DND-41 (cell line): ENCODE results near the gene TTC23.

ENCODE experiments used
- ATAC-seq: fragments of 200-7000 bp; cut with Tn5 transposase; 3 replicates; pipeline ENCODE4 v1.9.1; 2021; ENCODE audit warnings: low read depth; ENCODE audit not compliant: insufficient read depth
- DNase-seq: peaks from one replicate; pipeline ENCODE4 v3.0.0-alpha.2; 2020
- H2AFZ ChIP-seq: 2 replicates; pipeline ENCODE4 v1.6.0; 2012; ENCODE audit warnings: low read depth, low read length
- H3K27ac ChIP-seq: 2 replicates; pipeline ENCODE4 v1.5.1; 2012; ENCODE audit warnings: low read length, inconsistent platforms
- H3K27me3 ChIP-seq: fragments of 200-600 bp; sonication (generic); 2 replicates; pipeline ENCODE4 v1.6.0; 2012; ENCODE audit warnings: low read length, mild to moderate bottlenecking, inconsistent platforms; ENCODE audit not compliant: insufficient read depth, poor library complexity
- H3K36me3 ChIP-seq: 2 replicates; pipeline ENCODE4 v1.5.1; 2012; ENCODE audit warnings: low read length, inconsistent platforms; ENCODE audit not compliant: insufficient read depth
- H3K4me1 ChIP-seq: 2 replicates; pipeline ENCODE4 v1.5.1; 2012; ENCODE audit warnings: mild to moderate bottlenecking, low read length; ENCODE audit not compliant: insufficient read depth
- H3K4me2 ChIP-seq: 2 replicates; pipeline ENCODE4 v1.6.0; 2012; ENCODE audit warnings: mild to moderate bottlenecking, moderate library complexity, low read length, inconsistent platforms; ENCODE audit not compliant: insufficient read depth
- H3K4me3 ChIP-seq, 2 experiments: fragments of 200-600 bp in 1 of 2; shearing (Covaris generic) in 1 of 2; 2 replicates each; pipeline ENCODE4 v1.5.1; 2012 to 2016; ENCODE audit warnings: inconsistent platforms in 2 of 2, low read length in 2 of 2, mild to moderate bottlenecking in 2 of 2, low read depth in 1 of 2, moderate library complexity in 1 of 2
- H3K79me2 ChIP-seq: 2 replicates; pipeline ENCODE4 v1.6.0; 2012; ENCODE audit warnings: low read length, inconsistent platforms; ENCODE audit not compliant: insufficient read depth
- H3K9ac ChIP-seq: 2 replicates; pipeline ENCODE4 v1.6.0; 2012; ENCODE audit warnings: low read depth, mild to moderate bottlenecking, inconsistent platforms, low read length, moderate library complexity
- H3K9me3 ChIP-seq: 2 replicates; pipeline ENCODE4 v1.5.1; 2012; ENCODE audit warnings: low read length, moderate library complexity, mild to moderate bottlenecking, inconsistent platforms; ENCODE audit not compliant: insufficient read depth, severe bottlenecking
- H4K20me1 ChIP-seq: 2 replicates; pipeline ENCODE4 v1.6.0; 2012; ENCODE audit warnings: low read length; ENCODE audit not compliant: insufficient read depth
- EZH2 ChIP-seq: IDR thresholded peaks from 3 replicates; pipeline ENCODE4 v1.6.1; 2012; ENCODE audit warnings: borderline replicate concordance, low read depth, mild to moderate bottlenecking, moderate library complexity, low read length, inconsistent platforms; ENCODE audit not compliant: severe bottlenecking
- TF ChIP-seq, protein P1 (sequence below): IDR thresholded peaks from 2 replicates; pipeline ENCODE4 v1.5.1; 2012; ENCODE audit warnings: borderline replicate concordance, low read length, moderate library complexity, mild to moderate bottlenecking; ENCODE audit not compliant: poor library complexity, severe bottlenecking; ENCODE audit errors: extremely low read depth

The TTC23 gene

DNA sequence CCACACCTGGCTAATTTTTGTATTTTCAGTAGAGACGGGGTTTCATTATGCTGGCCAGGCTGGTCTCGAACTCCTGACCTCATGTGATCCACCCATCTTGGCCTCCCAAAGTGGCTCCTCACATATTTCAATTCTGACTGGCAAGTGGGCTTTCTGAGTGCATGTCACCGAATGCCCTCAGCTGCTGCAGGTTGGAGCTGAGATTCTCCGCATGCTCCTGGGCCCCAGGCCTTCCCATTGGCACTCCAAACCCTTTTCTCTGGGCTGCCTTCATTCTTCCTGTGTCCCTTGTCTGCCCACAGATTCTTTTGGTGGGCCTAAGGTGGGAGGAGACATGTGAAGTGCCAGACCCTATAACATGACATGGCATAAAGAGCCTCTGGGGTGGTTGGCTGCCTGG is 77.2 kb downstream of the TTC23 start:
- no peak overlapping the region for H3K4me2 ChIP-seq
- TF ChIP-seq EZH2: no peak
- TF ChIP-seq, protein P1, sequence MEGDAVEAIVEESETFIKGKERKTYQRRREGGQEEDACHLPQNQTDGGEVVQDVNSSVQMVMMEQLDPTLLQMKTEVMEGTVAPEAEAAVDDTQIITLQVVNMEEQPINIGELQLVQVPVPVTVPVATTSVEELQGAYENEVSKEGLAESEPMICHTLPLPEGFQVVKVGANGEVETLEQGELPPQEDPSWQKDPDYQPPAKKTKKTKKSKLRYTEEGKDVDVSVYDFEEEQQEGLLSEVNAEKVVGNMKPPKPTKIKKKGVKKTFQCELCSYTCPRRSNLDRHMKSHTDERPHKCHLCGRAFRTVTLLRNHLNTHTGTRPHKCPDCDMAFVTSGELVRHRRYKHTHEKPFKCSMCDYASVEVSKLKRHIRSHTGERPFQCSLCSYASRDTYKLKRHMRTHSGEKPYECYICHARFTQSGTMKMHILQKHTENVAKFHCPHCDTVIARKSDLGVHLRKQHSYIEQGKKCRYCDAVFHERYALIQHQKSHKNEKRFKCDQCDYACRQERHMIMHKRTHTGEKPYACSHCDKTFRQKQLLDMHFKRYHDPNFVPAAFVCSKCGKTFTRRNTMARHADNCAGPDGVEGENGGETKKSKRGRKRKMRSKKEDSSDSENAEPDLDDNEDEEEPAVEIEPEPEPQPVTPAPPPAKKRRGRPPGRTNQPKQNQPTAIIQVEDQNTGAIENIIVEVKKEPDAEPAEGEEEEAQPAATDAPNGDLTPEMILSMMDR: no peak
- no peaks in the 10 kb centered on the region for H3K27me3 ChIP-seq
- H3K9me3 ChIP-seq: no peaks in the 10 kb centered on the region
- no peak overlapping the region for H3K9ac ChIP-seq
- no peak for ATAC-seq
- no peaks in the 10 kb centered on the region for H3K4me1 ChIP-seq
- no peak overlapping the region for H3K27ac ChIP-seq
- H4K20me1 ChIP-seq: no peaks in the 10 kb centered on the region
- no peak for DNase-seq
- peaks cover 37% of the 10 kb centered on the region for H3K36me3 ChIP-seq
- no peak overlapping the region for H2AFZ ChIP-seq
- no peaks in the 10 kb centered on the region for H3K79me2 ChIP-seq
- H3K4me3 ChIP-seq: no peak overlapping the region

- no peaks in the 10 kb centered on the region for H3K9me3 ChIP-seq
- H3K27ac ChIP-seq: no peak overlapping the region
- ATAC-seq: no peak
- DNase-seq: no peak
- TF ChIP-seq, protein P1: no peak
- TF ChIP-seq EZH2: no peak
- H3K9ac ChIP-seq: no peak overlapping the region
- H3K27me3 ChIP-seq: no peaks in the 10 kb centered on the region
- H3K4me3 ChIP-seq: no peak overlapping the region
- no peak overlapping the region for H3K4me2 ChIP-seq
- no peaks in the 10 kb centered on the region for H4K20me1 ChIP-seq
- H3K79me2 ChIP-seq: no peaks in the 10 kb centered on the region
- H2AFZ ChIP-seq: no peak overlapping the region
- no peaks in the 10 kb centered on the region for H3K4me1 ChIP-seq
- peaks cover 40% of the 10 kb centered on the region for H3K36me3 ChIP-seq
Measured at GRCh38 chr15:99170476-99171065, 78.8 kb downstream of the TTC23 start.

DNA sequence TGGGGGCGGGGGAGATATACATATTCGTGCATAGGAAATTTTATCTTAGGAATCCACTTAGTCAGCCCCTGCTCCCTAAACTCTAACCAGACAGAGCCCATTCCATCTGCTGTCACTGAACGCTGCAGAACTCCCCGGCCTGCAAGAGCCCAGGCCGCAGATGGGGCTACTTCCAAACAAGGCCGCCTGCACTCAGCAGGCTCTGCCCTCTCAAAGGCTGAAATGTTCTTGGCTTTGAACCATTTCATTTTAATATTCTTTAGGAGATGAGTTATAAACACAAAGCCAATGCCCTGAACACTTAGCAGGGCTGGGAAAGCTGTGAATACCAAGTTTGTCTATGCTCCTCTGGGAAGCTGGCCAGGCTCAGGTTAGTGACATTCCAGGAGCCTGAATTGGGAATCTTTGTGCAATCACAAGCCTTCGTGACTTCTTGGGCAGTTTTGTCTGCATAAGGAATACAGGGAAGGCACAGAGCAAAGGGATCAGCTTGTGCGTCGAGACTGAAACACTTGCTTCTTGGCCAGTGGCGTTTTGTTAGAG is 79.5 kb downstream of the TTC23 start:
- Histone ChIP-seq H3K9ac (no peak overlapping the region), H4K20me1 (no peaks in the 10 kb centered on the region), H3K9me3 (no peaks in the 10 kb centered on the region), H3K4me2 (no peak overlapping the region), H3K36me3 (peaks cover 38% of the 10 kb centered on the region), H3K27ac (no peak overlapping the region), H3K4me3 (no peak overlapping the region), H3K4me1 (no peaks in the 10 kb centered on the region), H2AFZ (no peak overlapping the region), H3K27me3 (no peaks in the 10 kb centered on the region), H3K79me2 (no peaks in the 10 kb centered on the region)
- DNase-seq (no peak), ATAC-seq (no peak)
- TF ChIP-seq, protein P1: no peak
- TF ChIP-seq EZH2: no peak
